GM21526 (cell line): ENCODE measurements around the gene EYA2.
"Not testable (repeated sequence)": the region's sequence is repeated elsewhere in the genome, so short reads cannot be mapped to it uniquely, and the experiment has no call there.

ENCODE experiments used
- ATAC-seq: cut with Tn5 transposase; IDR thresholded peaks from one replicate; pipeline ENCODE4 v1.9.1; 2021; ENCODE audit warnings: moderate library complexity; ENCODE audit not compliant: unreplicated experiment, low FRiP score

Gene EYA2, protein sequence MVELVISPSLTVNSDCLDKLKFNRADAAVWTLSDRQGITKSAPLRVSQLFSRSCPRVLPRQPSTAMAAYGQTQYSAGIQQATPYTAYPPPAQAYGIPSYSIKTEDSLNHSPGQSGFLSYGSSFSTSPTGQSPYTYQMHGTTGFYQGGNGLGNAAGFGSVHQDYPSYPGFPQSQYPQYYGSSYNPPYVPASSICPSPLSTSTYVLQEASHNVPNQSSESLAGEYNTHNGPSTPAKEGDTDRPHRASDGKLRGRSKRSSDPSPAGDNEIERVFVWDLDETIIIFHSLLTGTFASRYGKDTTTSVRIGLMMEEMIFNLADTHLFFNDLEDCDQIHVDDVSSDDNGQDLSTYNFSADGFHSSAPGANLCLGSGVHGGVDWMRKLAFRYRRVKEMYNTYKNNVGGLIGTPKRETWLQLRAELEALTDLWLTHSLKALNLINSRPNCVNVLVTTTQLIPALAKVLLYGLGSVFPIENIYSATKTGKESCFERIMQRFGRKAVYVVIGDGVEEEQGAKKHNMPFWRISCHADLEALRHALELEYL

DNA sequence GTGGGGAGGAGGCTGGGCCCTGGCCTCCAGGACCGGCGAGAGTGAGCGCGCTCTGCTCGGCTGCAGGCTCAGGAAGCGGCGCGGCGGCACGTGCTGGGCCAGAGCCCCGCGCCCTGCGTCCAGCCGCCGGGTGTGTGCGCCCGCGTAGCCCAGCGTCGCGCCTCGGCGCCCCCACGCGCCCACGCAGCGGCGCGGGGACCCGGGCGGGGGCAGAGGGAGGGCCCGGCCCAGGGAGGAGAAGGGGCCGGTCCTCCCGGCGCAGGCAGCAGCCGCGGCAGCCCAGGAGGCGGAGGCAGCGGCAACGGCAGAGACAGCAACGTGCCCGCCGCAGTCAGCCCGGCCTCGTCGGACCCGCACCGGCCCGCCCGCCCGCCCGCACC lies at the start of gene EYA2:
Gene EYA2 (plus strand): TSS at position 265 of the 380 bp plus-strand sequence. CDS start 95,168 bp downstream, outside the sequence.
- no peak for ATAC-seq

DNA sequence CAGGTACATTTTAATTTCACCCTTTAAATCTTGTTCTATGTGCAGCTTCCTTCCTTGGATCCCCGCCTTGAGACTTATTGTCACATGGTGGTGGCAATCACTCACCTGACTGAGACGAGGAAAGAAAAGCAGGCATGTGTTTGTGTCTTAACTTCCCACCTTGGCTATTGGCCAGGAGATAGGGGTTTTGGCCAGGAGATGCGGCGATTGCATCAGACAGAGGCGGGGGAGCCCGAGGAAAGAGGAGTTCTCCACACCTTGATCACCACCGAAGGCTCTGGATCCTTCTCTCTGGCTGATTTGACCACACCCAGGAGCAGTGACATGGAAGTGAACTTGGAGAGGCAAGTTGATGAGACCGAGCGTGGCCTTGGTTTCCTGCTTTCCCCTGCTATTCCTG lies 49.7 kb upstream of the EYA2 start:
- no peak for ATAC-seq

GRCh38 chr20:46849269-46849668 lies 45.4 kb upstream of the EYA2 start:
- no peak for ATAC-seq

GRCh38 chr20:46849751-46850150 lies 44.9 kb upstream of the EYA2 start:
- ATAC-seq = no peak

GRCh38 chr20:46850416-46850815 lies 44.2 kb upstream of the EYA2 start:
- no peak for ATAC-seq

- no peak for ATAC-seq
Measured at GRCh38 chr20:46850896-46851295, 43.7 kb upstream of the EYA2 start.

DNA sequence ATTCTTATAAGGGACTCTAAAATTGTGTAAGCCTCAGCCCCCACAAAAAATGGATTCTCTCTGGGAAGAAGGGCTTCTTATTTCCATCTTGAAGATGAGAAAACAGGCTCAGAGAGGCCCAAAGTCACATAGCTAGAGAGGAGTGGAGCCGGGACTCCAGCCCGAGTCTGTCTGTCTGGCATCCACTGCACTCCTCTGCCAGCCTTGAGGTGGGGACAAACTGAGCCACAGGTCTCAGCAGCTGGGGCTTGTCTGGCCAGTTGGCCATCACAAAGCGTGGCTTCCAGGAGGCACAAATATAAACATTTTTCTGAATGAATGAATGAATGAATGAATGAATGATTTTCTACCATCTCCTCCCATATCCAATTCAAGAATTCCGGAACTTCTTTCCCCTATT lies 42.9 kb upstream of the EYA2 start:
- no peak for ATAC-seq

- no peak for ATAC-seq
Measured at GRCh38 chr20:46852313-46852712, 42.3 kb upstream of the EYA2 start.

DNA sequence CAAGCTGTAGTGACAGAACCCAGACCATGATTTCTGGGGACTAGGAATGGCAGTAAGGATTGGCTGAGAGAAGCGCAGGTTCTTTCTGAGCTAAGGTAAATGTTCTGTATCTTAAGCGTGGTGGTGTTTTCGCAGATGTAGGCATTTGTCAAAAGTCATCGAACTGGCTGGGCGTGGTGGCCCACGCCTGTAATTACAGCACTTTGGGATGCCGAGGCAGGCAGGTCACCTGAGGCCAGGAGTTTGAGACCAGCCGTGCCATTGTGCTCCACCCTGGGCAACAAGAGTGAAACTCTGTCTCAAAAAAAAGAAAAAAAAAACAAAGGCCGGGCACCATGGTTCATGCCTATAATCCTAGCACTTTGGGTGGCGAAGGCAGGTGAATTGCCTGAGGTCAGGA lies 40.7 kb upstream of the EYA2 start:
- ATAC-seq = no peak

- no peak for ATAC-seq
Measured at GRCh38 chr20:46857061-46857831, 37.4 kb upstream of the EYA2 start.

DNA sequence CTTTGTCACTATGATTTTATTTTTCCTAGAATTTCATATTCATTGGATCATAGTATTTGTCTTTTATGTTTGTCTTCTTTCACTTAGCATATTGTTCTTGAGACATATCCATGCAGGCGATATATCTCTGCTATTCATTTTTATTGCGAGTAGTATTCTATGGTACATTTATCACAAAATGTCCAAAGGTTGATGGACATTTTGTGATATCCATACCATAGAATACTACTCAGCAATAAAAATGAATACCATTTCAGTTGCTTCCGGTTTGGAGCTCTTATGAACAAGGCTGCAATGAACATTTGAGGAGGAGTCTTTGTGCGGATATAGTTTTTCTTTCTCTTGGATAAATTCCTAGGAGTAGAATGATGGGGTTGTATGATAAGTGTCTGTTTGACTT lies 28.8 kb upstream of the EYA2 start:
- no peak for ATAC-seq

- no peak for ATAC-seq
Measured at GRCh38 chr20:46870041-46870440, 24.6 kb upstream of the EYA2 start.

DNA sequence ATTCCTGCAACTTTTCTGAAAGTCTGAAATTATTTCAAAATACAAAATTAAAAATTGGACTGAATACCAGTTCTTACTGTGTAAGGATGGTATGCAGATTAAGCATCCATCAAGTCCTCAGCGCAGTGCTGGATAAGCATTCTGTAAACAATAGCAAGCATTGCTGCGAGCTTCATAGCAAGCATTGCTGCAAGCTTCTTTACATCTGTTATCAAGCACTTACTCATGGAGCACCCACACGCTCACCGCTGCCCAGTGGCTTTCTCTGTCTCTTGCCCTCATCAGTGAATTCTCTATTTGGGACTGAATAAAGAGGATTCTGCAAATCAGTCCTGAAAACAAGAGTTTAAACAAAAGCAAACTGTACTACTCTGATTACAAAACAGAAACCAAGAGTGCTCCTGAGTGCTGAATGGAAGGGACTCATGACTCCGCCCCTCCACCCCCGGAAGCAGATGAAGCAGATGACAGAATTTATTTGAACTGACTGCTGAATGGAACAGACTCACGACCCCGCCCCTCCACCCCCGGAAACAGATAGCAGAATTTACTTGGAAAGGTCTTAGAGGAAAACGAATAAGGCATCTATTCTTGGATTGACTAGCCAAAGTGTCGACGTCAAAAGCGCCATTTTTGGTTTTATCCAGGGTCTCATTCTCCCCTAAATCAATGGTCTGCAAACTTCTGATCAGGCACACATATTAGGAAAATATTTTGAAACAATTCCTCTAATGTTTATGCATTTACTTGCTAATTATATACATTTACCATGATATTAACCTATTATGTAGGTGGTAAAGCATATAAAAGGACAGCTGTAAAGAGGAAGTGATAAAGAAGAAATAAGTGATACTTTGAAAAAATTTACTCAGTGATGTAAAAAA lies 22.1 kb upstream of the EYA2 start:
- ATAC-seq = no peak

DNA sequence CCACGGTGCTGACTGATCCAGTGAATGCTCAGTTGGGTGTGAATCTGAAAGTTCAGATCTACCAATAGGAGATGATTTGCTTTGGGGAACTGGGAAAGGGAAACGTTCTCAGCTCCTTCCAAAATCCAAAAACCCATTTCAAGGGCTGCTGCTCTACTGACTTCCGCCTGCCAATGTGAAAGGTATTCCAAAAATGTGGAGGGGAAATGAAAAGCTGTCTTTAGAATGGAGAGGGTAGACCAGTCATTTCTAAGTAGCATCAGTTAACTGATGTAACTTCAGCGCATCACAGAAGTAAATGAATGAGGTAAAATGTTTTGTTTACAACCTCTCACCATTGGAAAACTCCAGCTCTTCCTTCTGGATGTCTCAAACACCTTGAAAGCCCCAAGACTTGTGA lies 19.6 kb upstream of the EYA2 start:
- ATAC-seq = no peak

DNA sequence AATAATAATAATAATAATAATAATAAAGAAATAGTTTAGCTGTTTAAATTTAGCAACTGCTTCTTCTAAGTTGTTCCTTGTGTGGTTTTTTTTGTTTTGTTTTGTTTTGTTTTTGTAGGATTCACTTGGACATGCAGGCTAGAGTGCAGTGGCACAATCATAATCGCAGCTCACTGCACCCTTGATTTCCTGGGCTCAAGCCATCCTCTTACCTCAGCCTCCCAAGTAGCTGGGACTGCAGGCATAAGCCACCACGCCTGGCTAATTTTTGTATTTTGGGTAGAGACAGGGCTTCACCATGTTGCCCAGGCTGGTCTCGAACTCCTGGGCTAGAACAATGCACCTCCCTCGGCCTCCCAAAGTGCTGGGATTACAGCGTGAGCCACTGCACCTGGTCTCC lies 15.3 kb upstream of the EYA2 start:
- ATAC-seq = no peak

GRCh38 chr20:46879963-46880362 lies 14.7 kb upstream of the EYA2 start:
- not testable (repeated sequence) for ATAC-seq

- no peak for ATAC-seq
Measured at GRCh38 chr20:46883892-46884291, 10.8 kb upstream of the EYA2 start.

DNA sequence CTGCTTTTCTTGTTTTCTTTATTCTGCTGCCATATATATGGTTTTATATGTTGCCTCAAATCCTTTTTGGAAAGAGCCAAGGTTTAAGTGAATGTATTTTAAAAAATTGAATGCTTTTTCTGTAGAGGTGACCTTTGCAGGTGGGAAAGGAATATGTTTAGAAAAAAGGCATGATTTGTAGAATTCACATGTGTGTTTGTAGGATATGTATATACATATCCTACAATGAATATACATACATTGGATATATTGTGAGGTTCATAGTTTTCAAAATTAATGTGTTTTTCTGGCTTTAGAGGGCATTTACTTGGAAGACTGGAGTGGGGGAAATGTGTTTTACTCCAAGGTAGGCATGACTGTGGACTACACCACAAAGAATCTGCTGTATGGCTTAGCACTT lies 4.0 kb upstream of the EYA2 start:
- ATAC-seq = no peak

DNA sequence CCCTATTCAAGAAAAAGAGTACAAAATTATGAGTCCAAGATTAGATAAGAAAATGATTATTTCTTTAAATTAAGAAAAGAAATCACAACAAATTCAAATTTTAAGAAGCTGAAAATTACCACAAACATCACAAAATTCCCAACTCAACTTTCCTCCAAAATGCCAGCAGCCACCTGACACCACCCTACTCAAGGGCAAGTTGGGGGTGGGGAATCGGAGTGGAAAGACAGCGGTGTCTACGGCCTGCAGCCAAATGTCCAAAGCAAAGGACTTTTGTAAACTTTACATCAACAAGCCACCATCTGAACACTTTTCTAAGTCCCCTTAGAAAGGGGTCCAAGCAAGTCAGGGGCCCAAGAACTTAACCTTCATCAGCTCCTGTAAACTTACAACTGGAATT lies 1.6 kb upstream of the EYA2 start:
- no peak for ATAC-seq

- no peak for ATAC-seq
Measured at GRCh38 chr20:46893877-46894578, 615 bp upstream of the EYA2 start.
